PC-3 (cell line): Measurements from ENCODE around the gene CDH13. TPM values are rescaled to one million over a fixed set of nuclear protein-coding genes. Genes with fewer than 3 reads are reported as not detected.

Experiments
- ATAC-seq: fragments of 200-7000 bp; cut with Tn5 transposase; 2 replicates; pipeline ENCODE4 v1.9.1; 2020; ENCODE audit warnings: mild to moderate bottlenecking, moderate library complexity
- BruUV-seq: library from RNA; stranded (reverse); fragments of 400-500 nt; replicated peaks from 2 replicates; lab custom pipeline; 2021; lab: Mats Ljungman, UMichigan
- CTCF ChIA-PET: fragments of 300-600 bp; sonication (Branson Sonifier 250); formaldehyde crosslinking; loops from one replicate; lab custom pipeline; 2022; ENCODE audit warnings: antibody characterized with exemption; lab: Charles Lee
- POLR2A ChIA-PET: fragments of 300-600 bp; sonication (Branson Sonifier 250); formaldehyde crosslinking; loops from one replicate; lab custom pipeline; 2022; ENCODE audit warnings: antibody characterized with exemption; ENCODE audit not compliant: unreplicated experiment; lab: Charles Lee
- DNase-seq: peaks from one replicate; pipeline ENCODE4 v3.0.0-alpha.2; 2015
- H2AFZ ChIP-seq: fragments of 300-600 bp; sonication (generic); 2 replicates; pipeline ENCODE4 v1.6.0; 2016; ENCODE audit warnings: antibody characterized with exemption, low read length
- H3F3A ChIP-seq: fragments of 300-600 bp; sonication (generic); one replicate; pipeline ENCODE4 v1.6.0; 2017; ENCODE audit warnings: antibody characterized with exemption, low read length, control low read depth, mild to moderate bottlenecking; ENCODE audit not compliant: unreplicated experiment
- H3K27ac ChIP-seq: fragments of 300-600 bp; sonication (generic); 2 replicates; pipeline ENCODE4 v1.5.1; 2016; ENCODE audit warnings: mild to moderate bottlenecking, low read length
- H3K27me3 ChIP-seq: fragments of 300-600 bp; sonication (generic); 2 replicates; pipeline ENCODE4 v1.6.1; 2016; ENCODE audit warnings: low read length, mixed read lengths
- H3K36me3 ChIP-seq: fragments of 300-600 bp; sonication (generic); 2 replicates; pipeline ENCODE4 v1.6.1; 2016; ENCODE audit warnings: low read depth, mixed run types, low read length, mixed read lengths
- H3K4me1 ChIP-seq: fragments of 300-600 bp; sonication (generic); 2 replicates; pipeline ENCODE4 v1.5.1; 2016; ENCODE audit warnings: low read length; ENCODE audit not compliant: insufficient read depth
- H3K4me2 ChIP-seq: fragments of 300-600 bp; sonication (generic); 2 replicates; pipeline ENCODE4 v1.6.0; 2016; ENCODE audit warnings: low read length
- H3K4me3 ChIP-seq: fragments of 300-600 bp; sonication (generic); 2 replicates; pipeline ENCODE4 v1.5.1; 2016; ENCODE audit warnings: mild to moderate bottlenecking, low read length, mixed read lengths
- H3K79me2 ChIP-seq: fragments of 300-600 bp; sonication (generic); 2 replicates; pipeline ENCODE4 v1.6.1; 2017; ENCODE audit warnings: low read length, mixed read lengths
- H3K9ac ChIP-seq: fragments of 300-600 bp; sonication (generic); 2 replicates; pipeline ENCODE4 v1.6.0; 2016; ENCODE audit warnings: mild to moderate bottlenecking, low read length
- H3K9me2 ChIP-seq: fragments of 300-600 bp; sonication (generic); replicated peaks from 2 replicates; pipeline ENCODE4 v1.6.1; 2016; ENCODE audit warnings: mixed run types, low read length, mixed read lengths
- H3K9me3 ChIP-seq: fragments of 300-600 bp; sonication (generic); 2 replicates; pipeline ENCODE4 v1.6.1; 2016; ENCODE audit warnings: low read length, mixed read lengths
- H4K20me1 ChIP-seq: fragments of 300-600 bp; sonication (generic); 2 replicates; pipeline ENCODE4 v1.6.1; 2016; ENCODE audit warnings: low read length, mixed read lengths
- CTCF ChIP-seq: fragments of 300-600 bp; sonication (generic); conservative IDR thresholded peaks from 2 replicates; pipeline ENCODE4 v1.5.1; 2017; ENCODE audit warnings: antibody characterized with exemption, low read depth, mild to moderate bottlenecking, low read length
- EZH2 ChIP-seq: fragments of 300-600 bp; sonication (generic); IDR thresholded peaks from one replicate; pipeline ENCODE4 v1.6.1; 2017; ENCODE audit warnings: antibody characterized with exemption, mild to moderate bottlenecking, low read length; ENCODE audit not compliant: unreplicated experiment
- EZH2phosphoT487 ChIP-seq: fragments of 300-600 bp; sonication (generic); IDR thresholded peaks from 2 replicates; pipeline ENCODE4 v1.6.1; 2018; ENCODE audit warnings: mild to moderate bottlenecking, antibody characterized with exemption, low read length, borderline replicate concordance
- intact Hi-C: fragments of 100-400 bp; cut with micrococcal nuclease; formaldehyde crosslinking; loops from 2 replicates; pipeline ENCODE4 v1.9.0; 2023
- total RNA-seq: library from RNA; depleted of rRNA; stranded (reverse); fragments of >200 nt; gene quantifications from 2 replicates; pipeline ENCODE4 v1.2.3, GENCODE V29; 2014

The CDH13 gene
- total RNA-seq, 1 experiment from 2014 or later = 0.36 TPM

GRCh38 chr16:83698964-83699363, 1072.2 kb downstream of the CDH13 start:
- Histone ChIP-seq H3F3A (no peaks in the 10 kb centered on the region), H3K4me1 (no peaks in the 10 kb centered on the region), H3K27me3 (no peaks in the 10 kb centered on the region), H2AFZ (no peak overlapping the region), H3K9ac (no peak overlapping the region), H3K9me2 (no peaks in the 10 kb centered on the region), H3K4me3 (no peak overlapping the region), H3K36me3 (no peaks in the 10 kb centered on the region), H4K20me1 (no peaks in the 10 kb centered on the region), H3K4me2 (no peak overlapping the region), H3K27ac (no peak overlapping the region), H3K9me3 (no peaks in the 10 kb centered on the region), H3K79me2 (no peaks in the 10 kb centered on the region)
- no TSS peak for BruUV-seq
- CTCF ChIA-PET = no interaction called here
- ATAC-seq (no peak), DNase-seq (no peak)
- POLR2A ChIA-PET = no interaction called here
- TF ChIP-seq EZH2 (no peak), EZH2phosphoT487 (no peak), CTCF (no peak)
- intact Hi-C loops = no loop called here

GRCh38 chr16:83699817-83700216, 1073.0 kb downstream of the CDH13 start:
- POLR2A ChIA-PET = no interaction called here
- DNase-seq = no peak

GRCh38 chr16:83700918-83701317, 1074.1 kb downstream of the CDH13 start:
- DNase-seq = no peak
- ChIA-PET POLR2A (no interaction called here), CTCF (no interaction called here)
- no peak overlapping the region for H3K4me3 ChIP-seq
- H3K27me3 ChIP-seq = no peaks in the 10 kb centered on the region
- no TSS peak for BruUV-seq
- H3K9me3 ChIP-seq = no peaks in the 10 kb centered on the region
- no peak overlapping the region for H3K27ac ChIP-seq
- H4K20me1 ChIP-seq = no peaks in the 10 kb centered on the region
- H3K9me2 ChIP-seq = no peaks in the 10 kb centered on the region
- no peak overlapping the region for H3K9ac ChIP-seq
- no peaks in the 10 kb centered on the region for H3K4me1 ChIP-seq
- H3K79me2 ChIP-seq = no peaks in the 10 kb centered on the region
- intact Hi-C loops = no loop called here
- H3K4me2 ChIP-seq = no peak overlapping the region
- no peak overlapping the region for H2AFZ ChIP-seq
- TF ChIP-seq EZH2phosphoT487 = no peak
- TF ChIP-seq CTCF = no peak
- TF ChIP-seq EZH2 = no peak
- H3F3A ChIP-seq = no peaks in the 10 kb centered on the region
- H3K36me3 ChIP-seq = no peaks in the 10 kb centered on the region
- ATAC-seq = no peak

More at GRCh38 chr16:83699817-83700216, 1073.0 kb downstream of the CDH13 start:
- BruUV-seq = no TSS peak
- Histone ChIP-seq H3K4me1 (no peaks in the 10 kb centered on the region), H3K27me3 (no peaks in the 10 kb centered on the region), H3K9ac (no peak overlapping the region), H3K36me3 (no peaks in the 10 kb centered on the region), H3K9me2 (no peaks in the 10 kb centered on the region), H4K20me1 (no peaks in the 10 kb centered on the region), H3K79me2 (no peaks in the 10 kb centered on the region), H3K9me3 (no peaks in the 10 kb centered on the region), H3F3A (no peaks in the 10 kb centered on the region), H3K4me3 (no peak overlapping the region), H2AFZ (no peak overlapping the region), H3K27ac (no peak overlapping the region), H3K4me2 (no peak overlapping the region)
- intact Hi-C loops = no loop called here
- ATAC-seq = no peak
- CTCF ChIA-PET = no interaction called here
- TF ChIP-seq EZH2phosphoT487 (no peak), CTCF (no peak)
